A549 (cell line): ENCODE measurements around the gene CEP97. TPM values are rescaled to one million over a fixed set of nuclear protein-coding genes. Genes with fewer than 3 reads are reported as not detected.

Source experiments
- ATAC-seq, 2 experiments: fragments of 200-7000 bp in 1 of 2; fragments of >200 bp in 1 of 2; cut with Nextera tagmentation in 1 of 2; cut with Tn5 transposase in 1 of 2; 3 replicates each; pipeline versions ENCODE4 v1.8.0 to v1.9.1; 2018 to 2020; ENCODE audit warnings: mild to moderate bottlenecking in 1 of 2, moderate library complexity in 1 of 2
- CTCF ChIA-PET: fragments of 300-600 bp; sonication (Branson Sonifier 250); formaldehyde crosslinking; extraction: SDS; loops from one replicate; lab custom pipeline; 2021; ENCODE audit warnings: antibody characterized with exemption, inconsistent platforms; lab: Yijun Ruan, JAX
- POLR2A ChIA-PET: fragments of 350-600 bp; formaldehyde crosslinking; extraction: SDS; loops from one replicate; lab custom pipeline; 2021; ENCODE audit warnings: antibody characterized with exemption, inconsistent platforms; lab: Yijun Ruan, JAX
- DNase-seq, 2 experiments: peaks; one replicate each; pipeline versions ENCODE4 v3.0.0 to v3.0.0-alpha.2; 2011 to 2016; ENCODE audit warnings: low read depth in 1 of 2, low spot score in 1 of 2
- FAIRE-seq: peaks from 2 replicates; lab custom pipeline; 2011; peaks lifted over from hg19 to GRCh38; lab: Jason Lieb, UNC
- H3K27ac ChIP-seq, 2 experiments: fragments of >200 bp; sonication (Bioruptor Twin); formaldehyde crosslinking; 3 replicates each; pipeline ENCODE4 v1.5.1; 2016 to 2017
- H3K4me1 ChIP-seq: fragments of >200 bp; sonication (Bioruptor Twin); formaldehyde crosslinking; 3 replicates; pipeline ENCODE4 v1.6.1; 2016
- H3K4me2 ChIP-seq: fragments of >200 bp; sonication (Bioruptor Twin); formaldehyde crosslinking; 3 replicates; pipeline ENCODE4 v1.6.1; 2016
- H3K4me3 ChIP-seq: fragments of >200 bp; sonication (Bioruptor Twin); formaldehyde crosslinking; 3 replicates; pipeline ENCODE4 v1.5.1; 2016
- H3K9me3 ChIP-seq: fragments of >200 bp; sonication (Bioruptor Twin); formaldehyde crosslinking; 3 replicates; pipeline ENCODE4 v1.6.1; 2016
- CBX2 ChIP-seq: fragments of 200-600 bp; sonication (generic); IDR thresholded peaks from 2 replicates; pipeline ENCODE4 v1.6.1; 2016; ENCODE audit warnings: low read depth, mild to moderate bottlenecking, borderline replicate concordance
- CHD4 ChIP-seq: fragments of 200-600 bp; sonication (generic); IDR thresholded peaks from 2 replicates; pipeline ENCODE4 v1.6.1; 2016; ENCODE audit warnings: antibody characterized with exemption, mild to moderate bottlenecking, borderline replicate concordance
- HOXB13 ChIP-seq: fragments of 250-450 bp; sonication (Bioruptor Pico); IDR thresholded peaks from 2 replicates; pipeline ENCODE4 v1.5.0; 2020; ENCODE audit warnings: low read depth, mild to moderate bottlenecking, moderate library complexity
- KDM1A ChIP-seq: fragments of 200-600 bp; sonication (generic); IDR thresholded peaks from 2 replicates; pipeline ENCODE4 v1.6.1; 2016; ENCODE audit warnings: low read depth, mild to moderate bottlenecking
- SREBF2 ChIP-seq: fragments of 450-650 bp; IDR thresholded peaks from 2 replicates; pipeline ENCODE4 v1.6.1; 2014; ENCODE audit warnings: mild to moderate bottlenecking, moderate library complexity
- WGBS: methylation state at CpG from one replicate; pipeline ENCODE4 v1.1.6; 2017; ENCODE audit errors: missing lambda C conversion rate; 5-methylcytosine and 5-hydroxymethylcytosine counted together
- polyA plus RNA-seq, 4 experiments: library from polyadenylated mRNA; depleted of rRNA in 3 of 4; stranded (reverse); fragments of >200 nt; fragmentation: RNase III in 1 of 4; extraction: RNeasy Plus Mini Kit Qiagen cat#74134 plus additional on column Dnase treatment in 1 of 4; gene quantifications; 2 replicates in 3 of 4; 3 replicates in 1 of 4; pipeline ENCODE4 v1.2.3, GENCODE V29; 2011 to 2017

CEP97 gene
- polyA plus RNA-seq, 2 of the 4 experiments (the other 2 are of a cell fraction): 4.0 to 5.1 TPM

DNA sequence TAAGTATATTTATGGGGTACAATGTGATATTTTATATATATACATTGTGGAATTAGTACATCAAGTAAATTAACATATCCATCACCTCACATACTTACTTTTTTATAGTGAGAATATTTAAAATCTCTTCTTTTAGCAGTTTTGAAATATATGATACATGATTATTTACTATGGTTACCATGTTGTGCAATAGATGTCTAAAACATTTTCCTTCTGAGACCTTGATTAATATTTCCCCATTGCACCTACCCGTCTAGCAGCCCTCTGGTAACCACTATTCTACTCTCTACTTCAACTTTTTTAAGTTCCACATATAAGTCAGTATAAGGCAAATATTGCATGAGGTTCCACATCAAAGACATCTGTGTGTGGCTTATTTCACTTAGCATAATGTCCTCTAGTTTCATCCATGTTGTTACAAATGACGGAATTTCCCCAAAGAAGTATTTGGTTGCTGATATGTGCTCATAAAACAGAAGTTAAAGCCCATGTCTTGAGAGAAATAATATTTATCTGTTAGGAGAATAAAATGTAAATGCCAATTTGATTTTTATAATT is 95.3 kb downstream of the CEP97 start:
- POLR2A ChIA-PET: no interaction called here
- H3K4me3 ChIP-seq: no peak overlapping the region
- H3K4me2 ChIP-seq: no peak overlapping the region
- WGBS: 94% methylated on average over 2 of the region's 2 CpGs
- TF ChIP-seq KDM1A (no peak), CHD4 (no peak), CBX2 (no peak), SREBF2 (no peak), HOXB13 (CRISPR knock-in tag) (no peak)
- no peak for ATAC-seq
- CTCF ChIA-PET: interaction anchor here (1.0 to 3.8 kb wide), 2 partner anchors 9 to 406 kb away, joined by 3 to 22 read pairs; no protein-coding TSS in a partner anchor
- no peak overlapping the region for H3K27ac ChIP-seq
- H3K4me1 ChIP-seq: peaks cover 12% of the 10 kb centered on the region
- H3K9me3 ChIP-seq: no peaks in the 10 kb centered on the region
- no peak for FAIRE-seq
- no peak for DNase-seq

Other genes starting within 250 kb of the CEP97 start
- gene SENP7, start 211.4 kb upstream of the CEP97 start, polyA plus RNA-seq (2011; rRNA removed): 8.4 and 10.3 TPM in 2 replicates
- 2.9 to 3.1 TPM (median 3.0 TPM) in 3 replicates for gene SENP7, start 211.4 kb upstream of the CEP97 start, polyA plus RNA-seq (2017; fragmentation: RNase III; extraction: RNeasy Plus Mini Kit Qiagen cat#74134 plus additional on column Dnase treatment)
- 27.7 and 37.0 TPM in 2 replicates for gene TRMT10C, start 162.7 kb upstream of the CEP97 start, polyA plus RNA-seq (2011; rRNA removed)
- 30.8 to 32.7 TPM (median 32.5 TPM) in 3 replicates for gene TRMT10C, start 162.7 kb upstream of the CEP97 start, polyA plus RNA-seq (2017; fragmentation: RNase III; extraction: RNeasy Plus Mini Kit Qiagen cat#74134 plus additional on column Dnase treatment)
- gene PCNP, start 150.4 kb upstream of the CEP97 start, polyA plus RNA-seq (2011; rRNA removed): 95.8 and 135 TPM in 2 replicates
- gene PCNP, start 150.4 kb upstream of the CEP97 start, polyA plus RNA-seq (2017; fragmentation: RNase III; extraction: RNeasy Plus Mini Kit Qiagen cat#74134 plus additional on column Dnase treatment): 114 to 125 TPM (median 119 TPM) in 3 replicates
- gene ZBTB11, start 47.5 kb upstream of the CEP97 start, polyA plus RNA-seq (2011; rRNA removed): 18.8 and 24.3 TPM in 2 replicates
- gene ZBTB11, start 47.5 kb upstream of the CEP97 start, polyA plus RNA-seq (2017; fragmentation: RNase III; extraction: RNeasy Plus Mini Kit Qiagen cat#74134 plus additional on column Dnase treatment): 11.3 to 12.0 TPM (median 11.6 TPM) in 3 replicates
- 1,426 and 1,646 TPM in 2 replicates for gene RPL24, start 37.9 kb upstream of the CEP97 start, polyA plus RNA-seq (2011; rRNA removed)
- gene RPL24, start 37.9 kb upstream of the CEP97 start, polyA plus RNA-seq (2017; fragmentation: RNase III; extraction: RNeasy Plus Mini Kit Qiagen cat#74134 plus additional on column Dnase treatment): 1,830 to 2,100 TPM (median 1,839 TPM) in 3 replicates
- 49.5 and 52.5 TPM in 2 replicates for gene NXPE3, start 54.6 kb downstream of the CEP97 start, polyA plus RNA-seq (2011; rRNA removed)
- gene NXPE3, start 54.6 kb downstream of the CEP97 start, polyA plus RNA-seq (2017; fragmentation: RNase III; extraction: RNeasy Plus Mini Kit Qiagen cat#74134 plus additional on column Dnase treatment): 43.4 to 48.6 TPM (median 44.1 TPM) in 3 replicates
- 32.9 and 36.1 TPM in 2 replicates for gene NFKBIZ, start 124.9 kb downstream of the CEP97 start, polyA plus RNA-seq (2011; rRNA removed)
- 14.4 to 19.8 TPM (median 16.6 TPM) in 3 replicates for gene NFKBIZ, start 124.9 kb downstream of the CEP97 start, polyA plus RNA-seq (2017; fragmentation: RNase III; extraction: RNeasy Plus Mini Kit Qiagen cat#74134 plus additional on column Dnase treatment)